A549 (cell line): Measurements from ENCODE around the gene APOL4. TPM values are rescaled to one million over a fixed set of nuclear protein-coding genes. Genes with fewer than 3 reads are reported as not detected.
"Not testable (repeated sequence)": the region's sequence is repeated elsewhere in the genome, so short reads cannot be mapped to it uniquely, and the experiment has no call there.

Experiments
- ATAC-seq, 2 experiments: fragments of 200-7000 bp in 1 of 2; fragments of >200 bp in 1 of 2; cut with Nextera tagmentation in 1 of 2; cut with Tn5 transposase in 1 of 2; 3 replicates each; pipeline versions ENCODE4 v1.8.0 to v1.9.1; 2018 to 2020; ENCODE audit warnings: mild to moderate bottlenecking in 1 of 2, moderate library complexity in 1 of 2
- CTCF ChIA-PET: fragments of 300-600 bp; sonication (Branson Sonifier 250); formaldehyde crosslinking; extraction: SDS; loops from one replicate; lab custom pipeline; 2021; ENCODE audit warnings: antibody characterized with exemption, inconsistent platforms; lab: Yijun Ruan, JAX
- POLR2A ChIA-PET: fragments of 350-600 bp; formaldehyde crosslinking; extraction: SDS; loops from one replicate; lab custom pipeline; 2021; ENCODE audit warnings: antibody characterized with exemption, inconsistent platforms; lab: Yijun Ruan, JAX
- DNase-seq, 2 experiments: peaks; one replicate each; pipeline versions ENCODE4 v3.0.0 to v3.0.0-alpha.2; 2011 to 2016; ENCODE audit warnings: low read depth in 1 of 2, low spot score in 1 of 2
- FAIRE-seq: peaks from 2 replicates; lab custom pipeline; 2011; peaks lifted over from hg19 to GRCh38; lab: Jason Lieb, UNC
- H3K27ac ChIP-seq, 2 experiments: fragments of >200 bp; sonication (Bioruptor Twin); formaldehyde crosslinking; 3 replicates each; pipeline ENCODE4 v1.5.1; 2016 to 2017
- H3K4me1 ChIP-seq: fragments of >200 bp; sonication (Bioruptor Twin); formaldehyde crosslinking; 3 replicates; pipeline ENCODE4 v1.6.1; 2016
- H3K4me2 ChIP-seq: fragments of >200 bp; sonication (Bioruptor Twin); formaldehyde crosslinking; 3 replicates; pipeline ENCODE4 v1.6.1; 2016
- H3K4me3 ChIP-seq: fragments of >200 bp; sonication (Bioruptor Twin); formaldehyde crosslinking; 3 replicates; pipeline ENCODE4 v1.5.1; 2016
- H3K9me3 ChIP-seq: fragments of >200 bp; sonication (Bioruptor Twin); formaldehyde crosslinking; 3 replicates; pipeline ENCODE4 v1.6.1; 2016
- ATOH8 ChIP-seq: fragments of 250-450 bp; sonication (Bioruptor Pico); IDR thresholded peaks from 2 replicates; pipeline ENCODE4 v1.5.0; 2020; ENCODE audit warnings: low read depth, mild to moderate bottlenecking, moderate library complexity
- CHD4 ChIP-seq: fragments of 200-600 bp; sonication (generic); IDR thresholded peaks from 2 replicates; pipeline ENCODE4 v1.6.1; 2016; ENCODE audit warnings: antibody characterized with exemption, mild to moderate bottlenecking, borderline replicate concordance
- EHMT2 ChIP-seq: fragments of 200-600 bp; sonication (generic); IDR thresholded peaks from 2 replicates; pipeline ENCODE4 v1.6.1; 2016; ENCODE audit warnings: antibody characterized with exemption, low read depth, mild to moderate bottlenecking, moderate library complexity
- HES2 ChIP-seq: fragments of >200 bp; sonication (Bioruptor Twin); formaldehyde crosslinking; IDR thresholded peaks from 2 replicates; pipeline ENCODE4 v1.6.1; 2016
- HEYL ChIP-seq: fragments of 250-450 bp; sonication (Bioruptor Pico); IDR thresholded peaks from 2 replicates; pipeline ENCODE4 v1.8.0; 2021; ENCODE audit warnings: mild to moderate bottlenecking, moderate library complexity
- HMGXB4 ChIP-seq: fragments of 250-450 bp; sonication (Bioruptor Pico); IDR thresholded peaks from 2 replicates; pipeline ENCODE4 v1.5.0; 2021; ENCODE audit warnings: mild to moderate bottlenecking, moderate library complexity, borderline replicate concordance
- JUNB ChIP-seq: fragments of >200 bp; sonication (Bioruptor Twin); formaldehyde crosslinking; IDR thresholded peaks from 2 replicates; pipeline ENCODE4 v1.6.1; 2016
- KDM1A ChIP-seq: fragments of 200-600 bp; sonication (generic); IDR thresholded peaks from 2 replicates; pipeline ENCODE4 v1.6.1; 2016; ENCODE audit warnings: low read depth, mild to moderate bottlenecking
- KDM5A ChIP-seq: fragments of 200-600 bp; sonication (generic); IDR thresholded peaks from 2 replicates; pipeline ENCODE4 v1.6.1; 2016; ENCODE audit warnings: antibody characterized with exemption, mild to moderate bottlenecking
- MAFK ChIP-seq: fragments of 450-650 bp; IDR thresholded peaks from 2 replicates; pipeline ENCODE4 v1.6.1; 2014; ENCODE audit not compliant: partially characterized antibody
- MAZ ChIP-seq: fragments of 150-350 bp; IDR thresholded peaks from 2 replicates; pipeline ENCODE4 v1.6.1; 2014; ENCODE audit warnings: antibody characterized with exemption, low read depth, low read length, borderline replicate concordance
- MYC ChIP-seq: IDR thresholded peaks from 2 replicates; pipeline ENCODE4 v1.6.1; 2012; ENCODE audit warnings: mild to moderate bottlenecking, inconsistent platforms, low read length, improper control_type of control experiment, borderline replicate concordance
- NPAS2 ChIP-seq: fragments of 250-450 bp; sonication (Bioruptor Pico); IDR thresholded peaks from 2 replicates; pipeline ENCODE4 v1.8.0; 2022; ENCODE audit warnings: mild to moderate bottlenecking, moderate library complexity, borderline replicate concordance
- NR3C1 ChIP-seq: fragments of >200 bp; sonication (Bioruptor Twin); formaldehyde crosslinking; IDR thresholded peaks from 3 replicates; pipeline ENCODE4 v1.6.1; 2017
- RAD21 ChIP-seq, 2 experiments: fragments of >200 bp in 1 of 2; sonication (Bioruptor Twin) in 1 of 2; formaldehyde crosslinking in 1 of 2; IDR thresholded peaks in 1 of 2; conservative IDR thresholded peaks in 1 of 2; 2 replicates in 1 of 2; 3 replicates in 1 of 2; pipeline ENCODE4 v1.6.1; 2012 to 2018; ENCODE audit warnings: inconsistent platforms in 1 of 2
- RARB ChIP-seq: fragments of 250-450 bp; sonication (Bioruptor Pico); IDR thresholded peaks from 2 replicates; pipeline ENCODE4 v1.8.0; 2021; ENCODE audit warnings: mild to moderate bottlenecking, moderate library complexity
- RCOR1 ChIP-seq: fragments of 150-350 bp; IDR thresholded peaks from 2 replicates; pipeline ENCODE4 v1.6.1; 2014; ENCODE audit warnings: antibody characterized with exemption, low read length, low read depth
- RNF2 ChIP-seq: fragments of 200-600 bp; sonication (generic); IDR thresholded peaks from 2 replicates; pipeline ENCODE4 v1.6.1; 2016; ENCODE audit warnings: low read depth, mild to moderate bottlenecking, antibody characterized with exemption, moderate library complexity, borderline replicate concordance
- TP53 ChIP-seq: fragments of 250-450 bp; sonication (Bioruptor Pico); IDR thresholded peaks from 2 replicates; pipeline ENCODE4 v1.5.0; 2021; ENCODE audit warnings: mild to moderate bottlenecking, moderate library complexity
- ZC3H11A ChIP-seq: fragments of 450-650 bp; IDR thresholded peaks from 2 replicates; pipeline ENCODE4 v1.6.1; 2014; ENCODE audit warnings: antibody characterized with exemption, mild to moderate bottlenecking
- ZNF302 ChIP-seq: fragments of 250-450 bp; sonication (Bioruptor Pico); IDR thresholded peaks from 2 replicates; pipeline ENCODE4 v1.9.0; 2021; ENCODE audit warnings: inconsistent platforms, mild to moderate bottlenecking, moderate library complexity
- ZSCAN20 ChIP-seq: fragments of 250-450 bp; sonication (Bioruptor Pico); IDR thresholded peaks from 2 replicates; pipeline ENCODE4 v1.8.0; 2022; ENCODE audit warnings: mild to moderate bottlenecking, moderate library complexity
- WGBS: methylation state at CpG from one replicate; pipeline ENCODE4 v1.1.6; 2017; ENCODE audit errors: missing lambda C conversion rate; 5-methylcytosine and 5-hydroxymethylcytosine counted together
- polyA plus RNA-seq, 4 experiments: library from polyadenylated mRNA; depleted of rRNA in 3 of 4; stranded (reverse); fragments of >200 nt; fragmentation: RNase III in 1 of 4; extraction: RNeasy Plus Mini Kit Qiagen cat#74134 plus additional on column Dnase treatment in 1 of 4; gene quantifications; 2 replicates in 3 of 4; 3 replicates in 1 of 4; pipeline ENCODE4 v1.2.3, GENCODE V29; 2011 to 2017

Gene APOL4
- polyA plus RNA-seq, 2 of the 4 experiments (the other 2 are of a cell fraction): not detected

- no peak overlapping the region for H3K4me2 ChIP-seq
- ATAC-seq: no peak
- H3K27ac ChIP-seq: no peak overlapping the region
- no peaks in the 10 kb centered on the region for H3K9me3 ChIP-seq
- 80% methylated on average over 2 of the region's 2 CpGs for WGBS
- no peak overlapping the region for H3K4me3 ChIP-seq
- DNase-seq: no peak
- H3K4me1 ChIP-seq: peaks cover 12% of the 10 kb centered on the region
- TF ChIP-seq HMGXB4: no peak
- TF ChIP-seq NPAS2 (CRISPR knock-in tag): no peak
- TF ChIP-seq MYC: no peak
- no peak for TF ChIP-seq TP53
- TF ChIP-seq RAD21 (conservative IDR thresholded peaks at IDR 0.05 in 1 of 2, IDR thresholded peaks at IDR 0.05 in 1 of 2): no peak
- no peak for TF ChIP-seq KDM1A
- TF ChIP-seq RCOR1: no peak
- TF ChIP-seq RARB (CRISPR knock-in tag): no peak
- POLR2A ChIA-PET: no interaction called here
- CTCF ChIA-PET: interaction anchor here (1.2 to 1.8 kb wide), 2 partner anchors 10 to 12 kb away, joined by 3 to 4 read pairs; no protein-coding TSS in a partner anchor
- FAIRE-seq: no peak
Observed at GRCh38 chr22:36234213-36234612, 32.6 kb upstream of the APOL4 start.

GRCh38 chr22:36233796-36234195, 32.2 kb upstream of the APOL4 start:
- ATAC-seq (no peak), FAIRE-seq (no peak), DNase-seq (no peak)
- Histone ChIP-seq H3K4me1 (peaks cover 12% of the 10 kb centered on the region), H3K9me3 (no peaks in the 10 kb centered on the region), H3K4me3 (no peak overlapping the region), H3K4me2 (no peak overlapping the region), H3K27ac (no peak overlapping the region)
- 87% methylated on average over 7 of the region's 7 CpGs for WGBS
- POLR2A ChIA-PET: no interaction called here
- no peak for TF ChIP-seq JUNB
- TF ChIP-seq HES2: no peak
- no peak for TF ChIP-seq ZSCAN20 (CRISPR knock-in tag)
- no peak for TF ChIP-seq CHD4
- TF ChIP-seq NR3C1: no peak
- TF ChIP-seq ATOH8: no peak
- CTCF ChIA-PET: interaction anchor here (1.2 to 1.8 kb wide), 2 partner anchors 11 kb away, joined by 3 to 4 read pairs; no protein-coding TSS in a partner anchor

- POLR2A ChIA-PET: no interaction called here
- H3K9me3 ChIP-seq: no peaks in the 10 kb centered on the region
- TF ChIP-seq MAFK (no peak), ZNF302 (CRISPR knock-in tag) (no peak), EHMT2 (no peak), HEYL (CRISPR knock-in tag) (no peak), MAZ (no peak), ZC3H11A (no peak), RNF2 (no peak), NPAS2 (CRISPR knock-in tag) (no peak), KDM5A (no peak)
- peaks cover 5% of the 10 kb centered on the region for H3K4me1 ChIP-seq
- DNase-seq: no peak
- H3K27ac ChIP-seq: no peak overlapping the region
- no peak overlapping the region for H3K4me3 ChIP-seq
- H3K4me2 ChIP-seq: no peak overlapping the region
- 90% methylated on average over 7 of the region's 13 CpGs for WGBS
- no peak for FAIRE-seq
- no peak for ATAC-seq
- CTCF ChIA-PET: interaction anchor here (0.9 to 1.2 kb wide), 2 partner anchors 11 to 12 kb away, joined by 3 read pairs; no protein-coding TSS in a partner anchor
Observed at GRCh38 chr22:36232715-36233401, 31.2 kb upstream of the APOL4 start.

- POLR2A ChIA-PET, ATAC-seq, H3K9me3 ChIP-seq, H3K4me1 ChIP-seq, DNase-seq, H3K4me3 ChIP-seq, FAIRE-seq, H3K4me2 ChIP-seq, H3K27ac ChIP-seq, CTCF ChIA-PET: not testable (repeated sequence)
- 81% methylated on average over 2 of the region's 5 CpGs for WGBS
Observed at GRCh38 chr22:36231051-36231450, 29.4 kb upstream of the APOL4 start.

- DNase-seq, H3K4me2 ChIP-seq, H3K27ac ChIP-seq, H3K9me3 ChIP-seq, H3K4me1 ChIP-seq, ATAC-seq, FAIRE-seq, POLR2A ChIA-PET, CTCF ChIA-PET, H3K4me3 ChIP-seq: not testable (repeated sequence)
- WGBS: 100% methylated on average over 2 of the region's 3 CpGs
Observed at GRCh38 chr22:36229649-36230048, 28.0 kb upstream of the APOL4 start.
